DMS53 (cell line): ENCODE results near the gene CEP112.

Experiments
- DNase-seq: peaks from one replicate; lab custom pipeline; 2025; lab: John Stamatoyannopoulos, UW

The CEP112 gene

GRCh38 chr17:65930140-65930730 lies 261.7 kb downstream of the CEP112 start:
- DNase-seq: no peak

GRCh38 chr17:65926599-65926998 lies 265.3 kb downstream of the CEP112 start:
- no peak for DNase-seq

- no peak for DNase-seq
Observed at GRCh38 chr17:65925606-65926307, 266.2 kb downstream of the CEP112 start.

GRCh38 chr17:65920996-65921395 lies 270.9 kb downstream of the CEP112 start:
- DNase-seq: peak; percentile 8

- no peak for DNase-seq
Observed at GRCh38 chr17:65918916-65919315, 273.0 kb downstream of the CEP112 start.

- DNase-seq: no peak
Observed at GRCh38 chr17:65918500-65918899, 273.4 kb downstream of the CEP112 start.

GRCh38 chr17:65917560-65917959 lies 274.4 kb downstream of the CEP112 start:
- no peak for DNase-seq

- DNase-seq: no peak
Observed at GRCh38 chr17:65916425-65916824, 275.5 kb downstream of the CEP112 start.

- no peak for DNase-seq
Observed at GRCh38 chr17:65914784-65915342, 277.1 kb downstream of the CEP112 start.

- no peak for DNase-seq
Observed at GRCh38 chr17:65913326-65913850, 278.5 kb downstream of the CEP112 start.

- no peak for DNase-seq
Observed at GRCh38 chr17:65910836-65911235, 281.1 kb downstream of the CEP112 start.

GRCh38 chr17:65902831-65903522 lies 289.0 kb downstream of the CEP112 start:
- no peak for DNase-seq

GRCh38 chr17:65902155-65902554 lies 289.8 kb downstream of the CEP112 start:
- no peak for DNase-seq

GRCh38 chr17:65901394-65901793 lies 290.5 kb downstream of the CEP112 start:
- DNase-seq: peak; percentile 36

GRCh38 chr17:65900216-65900615 lies 291.7 kb downstream of the CEP112 start:
- DNase-seq: no peak

- no peak for DNase-seq
Observed at GRCh38 chr17:65898651-65899050, 293.3 kb downstream of the CEP112 start.

GRCh38 chr17:65896889-65897288 lies 295.0 kb downstream of the CEP112 start:
- peak; percentile 96 for DNase-seq

- DNase-seq: peak; percentile 6
Observed at GRCh38 chr17:65895969-65896368, 296.0 kb downstream of the CEP112 start.

GRCh38 chr17:65893692-65894279 lies 298.1 kb downstream of the CEP112 start:
- DNase-seq: no peak

- no peak for DNase-seq
Observed at GRCh38 chr17:65892912-65893377, 299.0 kb downstream of the CEP112 start.

- no peak for DNase-seq
Observed at GRCh38 chr17:65891231-65891735, 300.6 kb downstream of the CEP112 start.

GRCh38 chr17:65888649-65889048 lies 303.3 kb downstream of the CEP112 start:
- no peak for DNase-seq
